ENCODE results near the gene KPNA2.

Gene KPNA2

GRCh38 chr17:68052810-68053209, 17.3 kb downstream of the KPNA2 start:
- H3K4me3 ChIP-seq (ENCODE audit: low read depth, low read length) = no peak overlapping the region
- no peak for TF ChIP-seq CTCF (IDR thresholded peaks at IDR 0.05; ENCODE audit: low read depth, low read length, missing control alignments)
- DNase-seq (ENCODE audit: low read depth) = no peak
- in situ Hi-C loops (cut with HindIII; ENCODE audit: low sequenced_read_pairs) = no loop called here

- in situ Hi-C loops (cut with HindIII; ENCODE audit: low sequenced_read_pairs) = no loop called here
- DNase-seq (ENCODE audit: low read depth) = peak; percentile 19
- no peak overlapping the region for H3K4me3 ChIP-seq (ENCODE audit: low read depth, low read length)
- TF ChIP-seq CTCF (IDR thresholded peaks at IDR 0.05; ENCODE audit: low read depth, low read length, missing control alignments) = no peak
These were observed 17.9 kb downstream of the KPNA2 start for GRCh38 chr17:68053231-68054013.

GRCh38 chr17:68054296-68054900, 18.9 kb downstream of the KPNA2 start:
- in situ Hi-C loops (cut with HindIII; ENCODE audit: low sequenced_read_pairs) = no loop called here
- no peak for TF ChIP-seq CTCF (IDR thresholded peaks at IDR 0.05; ENCODE audit: low read depth, low read length, missing control alignments)
- no peak overlapping the region for H3K4me3 ChIP-seq (ENCODE audit: low read depth, low read length)
- peak; percentile 55 for DNase-seq (ENCODE audit: low read depth)

DNA sequence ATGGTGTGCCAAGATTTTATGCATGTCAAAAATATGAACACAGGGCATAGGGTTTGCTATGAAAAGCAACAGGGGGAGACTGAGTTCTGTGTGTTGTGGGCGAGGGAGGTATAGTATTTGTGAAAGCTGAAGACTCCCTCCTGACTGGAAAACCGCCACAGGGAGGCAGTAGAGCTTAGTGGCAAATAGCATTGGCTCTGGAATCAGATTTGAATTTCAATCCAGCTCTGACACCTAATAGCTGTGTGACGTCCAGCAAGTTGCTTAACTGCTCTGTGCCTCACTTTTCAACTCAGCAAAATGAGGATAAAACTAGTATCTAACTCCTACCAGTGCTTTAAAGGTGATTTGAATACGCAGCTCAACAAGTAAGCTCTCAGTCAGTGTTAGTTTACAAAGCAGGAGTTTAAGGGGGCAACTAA, 22.0 kb downstream of the KPNA2 start:
- no peak for DNase-seq (ENCODE audit: low read depth)
- no peak overlapping the region for H3K4me3 ChIP-seq (ENCODE audit: low read depth, low read length)
- peak; percentile 55 for TF ChIP-seq CTCF (IDR thresholded peaks at IDR 0.05; ENCODE audit: low read depth, low read length, missing control alignments)
- in situ Hi-C loops (cut with HindIII; ENCODE audit: low sequenced_read_pairs) = no loop called here

GRCh38 chr17:68060336-68060735, 24.8 kb downstream of the KPNA2 start:
- in situ Hi-C loops (cut with HindIII; ENCODE audit: low sequenced_read_pairs) = no loop called here
- no peak for DNase-seq (ENCODE audit: low read depth)

More at GRCh38 chr17:68060336-68060735, 24.8 kb downstream of the KPNA2 start:
- H3K4me3 ChIP-seq (ENCODE audit: low read depth, low read length) = no peak overlapping the region
- TF ChIP-seq CTCF (IDR thresholded peaks at IDR 0.05; ENCODE audit: low read depth, low read length, missing control alignments) = no peak

Data from astrocyte of the cerebellum (primary cell).